ENCODE results near the gene PLAC8.
"Not testable (repeated sequence)": the region's sequence is repeated elsewhere in the genome, so short reads cannot be mapped to it uniquely, and the experiment has no call there.

GRCh38 chr4:83111751-83112141 is 2.8 kb downstream of the PLAC8 start:
- TF ChIP-seq CREB5 (CRISPR knock-in tag; IDR thresholded peaks at IDR 0.05; ENCODE audit: low read depth); ZNF565 (CRISPR knock-in tag; conservative IDR thresholded peaks at IDR 0.05; ENCODE audit: low read depth); ARNTL (CRISPR knock-in tag; IDR thresholded peaks at IDR 0.05; ENCODE audit: borderline replicate concordance, low read depth): not testable (repeated sequence)
